MM.1S (cell line): ENCODE results near the gene HIGD1C.

Experiments used
- DNase-seq: peaks from one replicate; pipeline ENCODE4 v3.0.0-alpha.2; 2015
- H2AFZ ChIP-seq: fragments of 300-600 bp; sonication (generic); 2 replicates; pipeline ENCODE4 v1.6.0; 2016; ENCODE audit warnings: antibody characterized with exemption, low read length
- H3F3A ChIP-seq: fragments of 300-600 bp; sonication (generic); 2 replicates; pipeline ENCODE4 v1.6.1; 2016; ENCODE audit warnings: mild to moderate bottlenecking, antibody characterized with exemption, low read length, moderate library complexity, mixed read lengths; ENCODE audit not compliant: insufficient read depth
- H3K27ac ChIP-seq: fragments of 300-600 bp; sonication (generic); 2 replicates; pipeline ENCODE4 v1.5.1; 2016; ENCODE audit warnings: mild to moderate bottlenecking, low read length
- H3K27me3 ChIP-seq: fragments of 300-600 bp; sonication (generic); replicated peaks from 2 replicates; pipeline ENCODE4 v1.6.0; 2016; ENCODE audit warnings: low read length; ENCODE audit not compliant: insufficient read depth
- H3K36me3 ChIP-seq: fragments of 300-600 bp; sonication (generic); replicated peaks from 2 replicates; pipeline ENCODE4 v1.6.1; 2016; ENCODE audit warnings: mild to moderate bottlenecking, low read length, mixed read lengths; ENCODE audit not compliant: insufficient read depth
- H3K4me1 ChIP-seq: fragments of 300-600 bp; sonication (generic); 2 replicates; pipeline ENCODE4 v1.6.1; 2016; ENCODE audit warnings: low read length, mixed read lengths
- H3K4me2 ChIP-seq: fragments of 300-600 bp; sonication (generic); 2 replicates; pipeline ENCODE4 v1.6.0; 2016; ENCODE audit warnings: low read depth, low read length
- H3K4me3 ChIP-seq: fragments of 300-600 bp; sonication (generic); 2 replicates; pipeline ENCODE4 v1.5.1; 2016; ENCODE audit warnings: low read length, mixed read lengths
- H3K79me2 ChIP-seq: fragments of 300-600 bp; sonication (generic); 2 replicates; pipeline ENCODE4 v1.6.1; 2016; ENCODE audit warnings: mixed run types, low read length, mixed read lengths
- H3K9ac ChIP-seq: fragments of 300-600 bp; sonication (generic); 2 replicates; pipeline ENCODE4 v1.6.1; 2016; ENCODE audit warnings: low read length, mixed read lengths
- H3K9me2 ChIP-seq: fragments of 300-600 bp; sonication (generic); replicated peaks from 2 replicates; pipeline ENCODE4 v1.6.1; 2016; ENCODE audit warnings: mild to moderate bottlenecking, low read length, mixed read lengths; ENCODE audit not compliant: insufficient read depth
- H3K9me3 ChIP-seq: fragments of 300-600 bp; sonication (generic); replicated peaks from 2 replicates; pipeline ENCODE4 v1.6.1; 2016; ENCODE audit warnings: mild to moderate bottlenecking, low read length, mixed read lengths; ENCODE audit not compliant: insufficient read depth
- H4K20me1 ChIP-seq: fragments of 300-600 bp; sonication (generic); 2 replicates; pipeline ENCODE4 v1.6.1; 2016; ENCODE audit warnings: mild to moderate bottlenecking, low read length, moderate library complexity, mixed read lengths; ENCODE audit not compliant: insufficient read depth
- EZH2 ChIP-seq: fragments of 300-600 bp; sonication (generic); optimal IDR thresholded peaks from 2 replicates; pipeline ENCODE3; 2017; ENCODE audit warnings: low read depth, mild to moderate bottlenecking, antibody characterized with exemption, low read length, mixed read lengths
- EZH2phosphoT487 ChIP-seq: fragments of 300-600 bp; sonication (generic); IDR thresholded peaks from 2 replicates; pipeline ENCODE4 v1.6.1; 2018; ENCODE audit warnings: antibody characterized with exemption, low read length
- TF ChIP-seq, protein P1 (sequence below): fragments of 300-600 bp; sonication (generic); IDR thresholded peaks from 2 replicates; pipeline ENCODE4 v1.5.1; 2016; ENCODE audit warnings: antibody characterized with exemption, low read length, mixed read lengths

The HIGD1C gene

DNA sequence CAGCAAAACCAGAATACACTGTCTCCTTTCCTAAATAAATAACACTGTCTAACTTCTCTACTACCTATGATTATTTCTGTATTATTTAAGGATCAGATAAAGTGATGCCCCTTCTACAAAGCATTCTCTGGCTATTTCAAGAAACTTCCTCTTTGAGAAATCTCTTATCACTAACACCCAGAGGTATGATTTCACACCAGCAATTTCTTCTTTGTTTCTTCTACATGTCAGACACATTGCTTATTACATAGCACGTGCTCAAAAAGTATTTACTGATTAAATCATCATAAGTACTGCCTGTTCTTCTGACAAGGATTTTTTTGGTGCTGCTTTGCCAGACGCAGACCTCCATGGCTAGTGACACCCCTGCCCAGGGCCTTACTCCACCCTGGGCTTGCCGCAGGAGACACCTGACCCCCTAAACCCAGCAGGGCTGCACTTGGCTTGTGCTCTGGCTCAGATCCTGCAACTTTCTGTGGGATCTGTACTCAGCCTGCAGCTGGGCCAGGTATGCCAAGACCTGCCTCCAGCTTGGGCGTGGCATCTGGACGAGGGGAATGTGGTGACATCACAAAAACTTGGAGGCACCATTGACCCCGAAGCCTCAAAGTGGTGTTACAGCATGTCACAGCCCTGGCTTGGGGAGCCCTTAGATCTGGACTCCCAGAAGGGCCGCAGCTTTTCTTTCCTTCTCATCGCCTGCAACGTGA, 15.4 kb upstream of the HIGD1C start:
- no peaks in the 10 kb centered on the region; the same call in 1 of the 2 replicates for H3K36me3 ChIP-seq
- no peak overlapping the region for H3K9ac ChIP-seq
- H4K20me1 ChIP-seq = no peaks in the 10 kb centered on the region; the same call in 1 of the 2 replicates
- H3K27me3 ChIP-seq = no peaks in the 10 kb centered on the region
- H3K9me2 ChIP-seq = no peaks in the 10 kb centered on the region
- H3K79me2 ChIP-seq = peaks cover 8% of the 10 kb centered on the region; the same call in 1 of the 2 replicates
- no peak overlapping the region for H3K4me3 ChIP-seq
- H3K4me2 ChIP-seq = no peak overlapping the region
- H3K4me1 ChIP-seq = no peaks in the 10 kb centered on the region
- H3F3A ChIP-seq = peaks cover 10% of the 10 kb centered on the region; the same call in 1 of the 2 replicates
- no peak overlapping the region for H2AFZ ChIP-seq
- TF ChIP-seq EZH2 (no peak), EZH2phosphoT487 (no peak)
- TF ChIP-seq, protein P1, sequence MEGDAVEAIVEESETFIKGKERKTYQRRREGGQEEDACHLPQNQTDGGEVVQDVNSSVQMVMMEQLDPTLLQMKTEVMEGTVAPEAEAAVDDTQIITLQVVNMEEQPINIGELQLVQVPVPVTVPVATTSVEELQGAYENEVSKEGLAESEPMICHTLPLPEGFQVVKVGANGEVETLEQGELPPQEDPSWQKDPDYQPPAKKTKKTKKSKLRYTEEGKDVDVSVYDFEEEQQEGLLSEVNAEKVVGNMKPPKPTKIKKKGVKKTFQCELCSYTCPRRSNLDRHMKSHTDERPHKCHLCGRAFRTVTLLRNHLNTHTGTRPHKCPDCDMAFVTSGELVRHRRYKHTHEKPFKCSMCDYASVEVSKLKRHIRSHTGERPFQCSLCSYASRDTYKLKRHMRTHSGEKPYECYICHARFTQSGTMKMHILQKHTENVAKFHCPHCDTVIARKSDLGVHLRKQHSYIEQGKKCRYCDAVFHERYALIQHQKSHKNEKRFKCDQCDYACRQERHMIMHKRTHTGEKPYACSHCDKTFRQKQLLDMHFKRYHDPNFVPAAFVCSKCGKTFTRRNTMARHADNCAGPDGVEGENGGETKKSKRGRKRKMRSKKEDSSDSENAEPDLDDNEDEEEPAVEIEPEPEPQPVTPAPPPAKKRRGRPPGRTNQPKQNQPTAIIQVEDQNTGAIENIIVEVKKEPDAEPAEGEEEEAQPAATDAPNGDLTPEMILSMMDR = no peak
- H3K9me3 ChIP-seq = no peaks in the 10 kb centered on the region
- no peak overlapping the region for H3K27ac ChIP-seq
- no peak for DNase-seq

- no peak overlapping the region for H3K9ac ChIP-seq
- no peaks in the 10 kb centered on the region for H3K36me3 ChIP-seq
- no peaks in the 10 kb centered on the region for H3K9me2 ChIP-seq
- H2AFZ ChIP-seq = no peak overlapping the region
- TF ChIP-seq, protein P1 = no peak
- TF ChIP-seq EZH2phosphoT487 = no peak
- TF ChIP-seq EZH2 = no peak
- no peak overlapping the region for H3K27ac ChIP-seq
- DNase-seq = no peak
- 0 out of 2 replicates have a peak, but pooled peaks cover 6% of the 10 kb centered on the region for H3F3A ChIP-seq
- H4K20me1 ChIP-seq = no peaks in the 10 kb centered on the region; the same call in 1 of the 2 replicates
- H3K9me3 ChIP-seq = no peaks in the 10 kb centered on the region
- H3K4me2 ChIP-seq = no peak overlapping the region
- no peaks in the 10 kb centered on the region for H3K4me1 ChIP-seq
- 0 out of 2 replicates have a peak, but pooled peaks cover 2% of the 10 kb centered on the region for H3K79me2 ChIP-seq
- H3K27me3 ChIP-seq = no peaks in the 10 kb centered on the region
- H3K4me3 ChIP-seq = no peak overlapping the region
These were observed 14.7 kb upstream of the HIGD1C start for GRCh38 chr12:50937653-50938052.

DNA sequence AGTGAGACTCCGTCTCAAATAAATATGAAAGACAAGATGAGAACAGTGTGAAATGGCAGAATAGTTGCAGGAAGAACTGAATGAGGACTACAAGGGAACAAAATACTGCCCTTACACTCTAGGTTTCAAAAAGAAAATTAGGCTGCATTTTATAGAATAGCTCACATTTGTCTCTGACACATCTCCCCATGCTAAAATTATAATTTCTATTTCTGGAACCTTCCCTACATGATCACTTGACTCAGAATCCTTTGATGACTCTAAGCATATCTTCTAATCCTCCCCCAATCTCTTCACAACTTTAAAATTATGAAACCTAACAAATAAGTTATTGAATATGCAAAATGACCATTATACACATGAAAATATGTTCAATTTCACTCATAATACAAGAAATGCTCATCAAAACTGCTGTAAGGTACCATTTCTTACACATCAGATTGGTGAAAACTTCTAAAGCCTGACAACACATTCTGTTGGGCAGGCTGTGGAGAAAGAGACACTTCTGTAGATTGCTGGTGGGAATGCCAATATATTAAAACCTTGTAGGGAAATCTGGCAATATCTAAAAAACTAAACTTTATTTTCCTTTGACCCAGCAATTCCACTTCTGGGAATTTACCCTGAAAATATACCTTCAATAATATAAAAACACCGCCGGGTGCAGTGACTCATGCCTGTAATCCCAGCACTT, 4.3 kb upstream of the HIGD1C start:
- H3K36me3 ChIP-seq = no peaks in the 10 kb centered on the region
- H3K4me1 ChIP-seq = peaks cover 7% of the 10 kb centered on the region
- no peak for DNase-seq
- no peaks in the 10 kb centered on the region for H3K9me2 ChIP-seq
- H3K9me3 ChIP-seq = no peaks in the 10 kb centered on the region
- H3K79me2 ChIP-seq = no peaks in the 10 kb centered on the region
- H3K4me3 ChIP-seq = no peak overlapping the region
- H2AFZ ChIP-seq = no peak overlapping the region
- H3K9ac ChIP-seq = no peak overlapping the region
- no peaks in the 10 kb centered on the region for H4K20me1 ChIP-seq
- TF ChIP-seq EZH2phosphoT487 (no peak), EZH2 (no peak)
- TF ChIP-seq, protein P1 = no peak
- H3K27me3 ChIP-seq = no peaks in the 10 kb centered on the region
- no peak overlapping the region for H3K27ac ChIP-seq
- H3K4me2 ChIP-seq = no peak overlapping the region
- H3F3A ChIP-seq = no peaks in the 10 kb centered on the region
